ENCODE results near the gene SGPP2.

The SGPP2 gene

GRCh38 chr2:222504191-222504590 lies 79.8 kb downstream of the SGPP2 start:
- no peak for TF ChIP-seq CTCF (IDR thresholded peaks at IDR 0.05; ENCODE audit: control insufficient read depth, extremely low read depth, insufficient read depth)
- H3K4me3 ChIP-seq (ENCODE audit: low read depth, low read length), result no peak overlapping the region
- DNase-seq (ENCODE audit: low read depth), result no peak

GRCh38 chr2:222504719-222505118 lies 80.4 kb downstream of the SGPP2 start:
- no peak overlapping the region for H3K4me3 ChIP-seq (ENCODE audit: low read depth, low read length)
- DNase-seq (ENCODE audit: low read depth), result no peak
- TF ChIP-seq CTCF (IDR thresholded peaks at IDR 0.05; ENCODE audit: control insufficient read depth, extremely low read depth, insufficient read depth), result no peak

GRCh38 chr2:222506230-222506935 lies 82.0 kb downstream of the SGPP2 start:
- H3K4me3 ChIP-seq (ENCODE audit: low read depth, low read length), result no peak overlapping the region
- DNase-seq (ENCODE audit: low read depth), result no peak
- no peak for TF ChIP-seq CTCF (IDR thresholded peaks at IDR 0.05; ENCODE audit: control insufficient read depth, extremely low read depth, insufficient read depth)

- no peak overlapping the region for H3K4me3 ChIP-seq (ENCODE audit: low read depth, low read length)
- no peak for TF ChIP-seq CTCF (IDR thresholded peaks at IDR 0.05; ENCODE audit: control insufficient read depth, extremely low read depth, insufficient read depth)
- DNase-seq (ENCODE audit: low read depth), result no peak
Measured at GRCh38 chr2:222514901-222515300, 90.6 kb downstream of the SGPP2 start.

GRCh38 chr2:222518570-222519381 lies 94.4 kb downstream of the SGPP2 start:
- no peak for DNase-seq (ENCODE audit: low read depth)
- no peak for TF ChIP-seq CTCF (IDR thresholded peaks at IDR 0.05; ENCODE audit: control insufficient read depth, extremely low read depth, insufficient read depth)
- H3K4me3 ChIP-seq (ENCODE audit: low read depth, low read length), result no peak overlapping the region

GRCh38 chr2:222521099-222521498 lies 96.8 kb downstream of the SGPP2 start:
- H3K4me3 ChIP-seq (ENCODE audit: low read depth, low read length), result no peak overlapping the region
- no peak for TF ChIP-seq CTCF (IDR thresholded peaks at IDR 0.05; ENCODE audit: control insufficient read depth, extremely low read depth, insufficient read depth)
- no peak for DNase-seq (ENCODE audit: low read depth)
